Loucy (cell line): ENCODE results near the gene RING1.

Experiments
- H2AFZ ChIP-seq: fragments of 200-600 bp; sonication (generic); 2 replicates; pipeline ENCODE4 v1.6.0; 2016; ENCODE audit warnings: antibody characterized with exemption, mild to moderate bottlenecking, low read length, moderate library complexity
- H3F3A ChIP-seq: fragments of 200-600 bp; 2 replicates; pipeline ENCODE4 v1.6.0; 2016; ENCODE audit warnings: antibody characterized with exemption, low read depth, mild to moderate bottlenecking
- H3K27me3 ChIP-seq: fragments of 200-600 bp; sonication (generic); 2 replicates; pipeline ENCODE4 v1.6.1; 2014; ENCODE audit warnings: low read length, mild to moderate bottlenecking; ENCODE audit not compliant: insufficient read depth, poor library complexity, severe bottlenecking
- H3K36me3 ChIP-seq: fragments of 200-600 bp; sonication (generic); 2 replicates; pipeline ENCODE4 v1.6.1; 2016; ENCODE audit warnings: low read length; ENCODE audit not compliant: insufficient read depth
- H3K4me1 ChIP-seq: fragments of 200-600 bp; sonication (generic); 2 replicates; pipeline ENCODE4 v1.5.1; 2014; ENCODE audit warnings: low read length, mild to moderate bottlenecking; ENCODE audit not compliant: insufficient read depth, poor library complexity, severe bottlenecking
- H3K4me2 ChIP-seq: fragments of 200-600 bp; sonication (generic); 2 replicates; pipeline ENCODE4 v1.6.0; 2014; ENCODE audit warnings: antibody characterized with exemption, low read length, low read depth, mild to moderate bottlenecking; ENCODE audit not compliant: poor library complexity, severe bottlenecking
- H3K4me3 ChIP-seq: fragments of 200-600 bp; sonication (generic); 2 replicates; pipeline ENCODE4 v1.5.1; 2014; ENCODE audit warnings: low read length, mild to moderate bottlenecking, mixed read lengths; ENCODE audit not compliant: poor library complexity, severe bottlenecking
- H3K79me2 ChIP-seq: fragments of 200-600 bp; sonication (generic); 2 replicates; pipeline ENCODE4 v1.6.1; 2014; ENCODE audit warnings: low read length; ENCODE audit not compliant: insufficient read depth
- H3K9ac ChIP-seq: fragments of 200-600 bp; sonication (generic); 2 replicates; pipeline ENCODE4 v1.6.0; 2014; ENCODE audit warnings: mild to moderate bottlenecking, low read depth, low read length, moderate library complexity; ENCODE audit not compliant: poor library complexity, severe bottlenecking
- H3K9me2 ChIP-seq: fragments of 200-600 bp; sonication (generic); replicated peaks from 2 replicates; pipeline ENCODE4 v1.6.1; 2016; ENCODE audit warnings: low read depth, low read length, mixed read lengths
- H3K9me3 ChIP-seq: fragments of 200-600 bp; sonication (generic); 2 replicates; pipeline ENCODE4 v1.6.1; 2014; ENCODE audit warnings: mild to moderate bottlenecking, antibody characterized with exemption, low read length, low read depth; ENCODE audit not compliant: insufficient read depth
- H4K20me1 ChIP-seq: fragments of 200-600 bp; sonication (generic); 2 replicates; pipeline ENCODE4 v1.6.0; 2014; ENCODE audit warnings: antibody characterized with exemption, low read length, mild to moderate bottlenecking; ENCODE audit not compliant: insufficient read depth, poor library complexity, severe bottlenecking
- EZH2phosphoT487 ChIP-seq: fragments of 200-600 bp; IDR thresholded peaks from 2 replicates; pipeline ENCODE4 v1.6.1; 2018; ENCODE audit warnings: antibody characterized with exemption, mild to moderate bottlenecking, moderate library complexity, borderline replicate concordance
- TF ChIP-seq, protein P1 (sequence below): fragments of 200-600 bp; sonication (generic); conservative IDR thresholded peaks from 2 replicates; pipeline ENCODE4 v1.5.1; 2014; ENCODE audit warnings: mild to moderate bottlenecking, antibody characterized with exemption, low read length

RING1 gene

DNA sequence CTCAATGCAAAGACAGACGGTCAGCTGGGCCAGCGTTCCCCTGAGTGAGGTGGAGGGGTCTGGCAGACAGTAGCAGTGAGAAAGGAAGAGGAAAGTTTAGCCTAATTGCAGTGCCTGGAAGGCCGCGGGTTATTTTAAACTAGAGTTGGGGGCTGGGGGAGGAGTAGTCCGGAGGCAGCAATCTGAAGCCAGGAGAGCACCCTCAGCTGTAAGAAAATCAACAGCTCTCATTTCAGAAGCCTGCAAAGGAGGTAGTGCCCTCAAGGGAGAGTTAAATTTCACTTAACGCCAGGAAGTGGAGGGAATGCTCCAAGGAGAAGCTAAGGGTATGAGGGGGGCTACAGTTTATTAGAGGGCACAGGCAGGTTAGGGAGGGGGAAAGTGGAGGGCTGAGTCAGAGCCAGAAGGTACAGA is 26.9 kb downstream of the RING1 start:
- H3K79me2 ChIP-seq: no peaks in the 10 kb centered on the region
- H4K20me1 ChIP-seq: no peaks in the 10 kb centered on the region
- H3K36me3 ChIP-seq: no peaks in the 10 kb centered on the region
- no peaks in the 10 kb centered on the region for H3K27me3 ChIP-seq
- peaks cover 4% of the 10 kb centered on the region for H3K4me1 ChIP-seq
- H3K4me2 ChIP-seq: no peak overlapping the region
- no peaks in the 10 kb centered on the region for H3K9me3 ChIP-seq
- no peak overlapping the region for H3K9ac ChIP-seq
- no peaks in the 10 kb centered on the region for H3F3A ChIP-seq
- H3K4me3 ChIP-seq: no peak overlapping the region
- H2AFZ ChIP-seq: 0 out of 2 replicates have a peak overlapping the region, but pooled peaks have one; percentile 2
- TF ChIP-seq, protein P1, sequence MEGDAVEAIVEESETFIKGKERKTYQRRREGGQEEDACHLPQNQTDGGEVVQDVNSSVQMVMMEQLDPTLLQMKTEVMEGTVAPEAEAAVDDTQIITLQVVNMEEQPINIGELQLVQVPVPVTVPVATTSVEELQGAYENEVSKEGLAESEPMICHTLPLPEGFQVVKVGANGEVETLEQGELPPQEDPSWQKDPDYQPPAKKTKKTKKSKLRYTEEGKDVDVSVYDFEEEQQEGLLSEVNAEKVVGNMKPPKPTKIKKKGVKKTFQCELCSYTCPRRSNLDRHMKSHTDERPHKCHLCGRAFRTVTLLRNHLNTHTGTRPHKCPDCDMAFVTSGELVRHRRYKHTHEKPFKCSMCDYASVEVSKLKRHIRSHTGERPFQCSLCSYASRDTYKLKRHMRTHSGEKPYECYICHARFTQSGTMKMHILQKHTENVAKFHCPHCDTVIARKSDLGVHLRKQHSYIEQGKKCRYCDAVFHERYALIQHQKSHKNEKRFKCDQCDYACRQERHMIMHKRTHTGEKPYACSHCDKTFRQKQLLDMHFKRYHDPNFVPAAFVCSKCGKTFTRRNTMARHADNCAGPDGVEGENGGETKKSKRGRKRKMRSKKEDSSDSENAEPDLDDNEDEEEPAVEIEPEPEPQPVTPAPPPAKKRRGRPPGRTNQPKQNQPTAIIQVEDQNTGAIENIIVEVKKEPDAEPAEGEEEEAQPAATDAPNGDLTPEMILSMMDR: no peak
- TF ChIP-seq EZH2phosphoT487: no peak
- H3K9me2 ChIP-seq: no peaks in the 10 kb centered on the region

DNA sequence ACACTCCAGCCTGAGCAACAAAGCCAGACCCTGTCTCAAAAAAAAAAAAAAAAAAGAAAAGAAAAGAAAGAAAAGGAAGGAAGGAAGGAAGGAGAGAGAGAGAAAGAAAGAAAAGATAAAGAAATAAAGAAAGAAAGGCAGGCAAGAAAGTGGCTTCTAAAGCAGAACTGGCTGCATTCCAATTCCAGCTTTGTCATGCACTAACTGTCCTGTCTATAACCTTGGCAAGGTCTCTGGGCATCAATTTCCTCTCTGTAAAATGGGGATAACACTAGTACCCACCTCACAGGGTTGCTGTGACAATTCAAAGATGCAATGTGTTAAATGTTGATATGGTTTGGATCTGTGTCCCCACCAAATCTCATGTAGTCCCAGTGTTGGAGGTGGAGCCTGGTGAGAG is 28.0 kb downstream of the RING1 start:
- Histone ChIP-seq H3F3A (no peaks in the 10 kb centered on the region), H3K4me2 (no peak overlapping the region), H3K79me2 (no peaks in the 10 kb centered on the region), H3K9me2 (no peaks in the 10 kb centered on the region), H3K4me1 (peaks cover 4% of the 10 kb centered on the region), H3K36me3 (no peaks in the 10 kb centered on the region), H4K20me1 (no peaks in the 10 kb centered on the region), H2AFZ (no peak overlapping the region), H3K9ac (no peak overlapping the region), H3K27me3 (no peaks in the 10 kb centered on the region), H3K4me3 (no peak overlapping the region), H3K9me3 (no peaks in the 10 kb centered on the region)
- TF ChIP-seq, protein P1: no peak
- TF ChIP-seq EZH2phosphoT487: no peak

DNA sequence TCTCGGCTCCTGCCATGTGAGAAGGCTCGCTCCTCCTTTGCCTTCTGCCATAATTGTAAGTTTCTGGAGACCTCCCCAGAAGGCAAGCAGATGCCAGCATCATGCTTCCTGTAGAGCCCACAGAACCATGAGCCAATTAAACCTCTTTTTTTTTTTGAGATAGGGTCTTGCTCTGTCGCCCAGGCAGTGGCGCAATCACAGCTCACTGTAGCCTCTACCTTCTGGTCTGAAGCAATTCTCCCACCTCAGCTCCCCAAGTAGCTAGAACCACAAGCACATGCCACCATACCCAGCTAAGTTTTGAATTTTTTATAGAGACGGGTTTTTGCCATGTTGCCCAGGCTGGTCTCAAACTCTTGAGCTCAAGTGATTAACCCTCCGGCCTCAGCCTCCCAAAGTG is 28.6 kb downstream of the RING1 start:
- TF ChIP-seq EZH2phosphoT487: no peak
- TF ChIP-seq, protein P1: no peak
- H3K4me2 ChIP-seq: no peak overlapping the region
- no peaks in the 10 kb centered on the region for H3K27me3 ChIP-seq
- H2AFZ ChIP-seq: no peak overlapping the region
- H4K20me1 ChIP-seq: no peaks in the 10 kb centered on the region
- H3K9me2 ChIP-seq: no peaks in the 10 kb centered on the region
- H3K9me3 ChIP-seq: no peaks in the 10 kb centered on the region
- H3K9ac ChIP-seq: no peak overlapping the region
- H3K36me3 ChIP-seq: no peaks in the 10 kb centered on the region
- H3K4me3 ChIP-seq: no peak overlapping the region
- no peaks in the 10 kb centered on the region for H3F3A ChIP-seq
- peaks cover 4% of the 10 kb centered on the region for H3K4me1 ChIP-seq
- no peaks in the 10 kb centered on the region for H3K79me2 ChIP-seq
